Measurements from ENCODE around the gene PRMT9.

The PRMT9 gene

GRCh38 chr4:147683188-147683591 lies 773 bp downstream of the PRMT9 start:
- DNase-seq (ENCODE audit: low read depth, low spot score): no peak
- peak overlapping the region; percentile 65 for H3K27ac ChIP-seq

- no peak overlapping the region for H3K27ac ChIP-seq
- no peak for DNase-seq (ENCODE audit: low read depth, low spot score)
Observed at GRCh38 chr4:147682755-147683154, 1.2 kb downstream of the PRMT9 start.

- no peak overlapping the region for H3K27ac ChIP-seq
- no peak for DNase-seq (ENCODE audit: low read depth, low spot score)
Observed at GRCh38 chr4:147678796-147679549, 5.0 kb downstream of the PRMT9 start.

GRCh38 chr4:147678106-147678505 lies 5.9 kb downstream of the PRMT9 start:
- no peak for DNase-seq (ENCODE audit: low read depth, low spot score)
- no peak overlapping the region for H3K27ac ChIP-seq

GRCh38 chr4:147674496-147674895 lies 9.5 kb downstream of the PRMT9 start:
- no peak overlapping the region for H3K27ac ChIP-seq
- DNase-seq (ENCODE audit: low read depth, low spot score): no peak

- no peak overlapping the region for H3K27ac ChIP-seq
- no peak for DNase-seq (ENCODE audit: low read depth, low spot score)
Observed at GRCh38 chr4:147674073-147674472, 9.9 kb downstream of the PRMT9 start.

GRCh38 chr4:147658501-147658900 lies 25.5 kb downstream of the PRMT9 start:
- DNase-seq (ENCODE audit: low read depth, low spot score): no peak

GRCh38 chr4:147655639-147656038 lies 28.3 kb downstream of the PRMT9 start:
- no peak for DNase-seq (ENCODE audit: low read depth, low spot score)
- H3K27ac ChIP-seq: no peak overlapping the region

More at GRCh38 chr4:147658501-147658900, 25.5 kb downstream of the PRMT9 start:
- no peak overlapping the region for H3K27ac ChIP-seq

- DNase-seq (ENCODE audit: low read depth, low spot score): no peak
- no peak overlapping the region for H3K27ac ChIP-seq
Observed at GRCh38 chr4:147651563-147651962, 32.4 kb downstream of the PRMT9 start.

- H3K27ac ChIP-seq: no peak overlapping the region
- DNase-seq (ENCODE audit: low read depth, low spot score): no peak
Observed at GRCh38 chr4:147648656-147649055, 35.3 kb downstream of the PRMT9 start.

GRCh38 chr4:147645099-147645498 lies 38.9 kb downstream of the PRMT9 start:
- no peak overlapping the region for H3K27ac ChIP-seq
- DNase-seq (ENCODE audit: low read depth, low spot score): no peak

GRCh38 chr4:147644471-147644870 lies 39.5 kb downstream of the PRMT9 start:
- no peak for DNase-seq (ENCODE audit: low read depth, low spot score)
- no peak overlapping the region for H3K27ac ChIP-seq

- DNase-seq (ENCODE audit: low read depth, low spot score): no peak
- H3K27ac ChIP-seq: no peak overlapping the region
Observed at GRCh38 chr4:147643616-147644015, 40.3 kb downstream of the PRMT9 start.

GRCh38 chr4:147640331-147640730 lies 43.6 kb downstream of the PRMT9 start:
- H3K27ac ChIP-seq: no peak overlapping the region
- no peak for DNase-seq (ENCODE audit: low read depth, low spot score)

GRCh38 chr4:147639388-147639787 lies 44.6 kb downstream of the PRMT9 start:
- DNase-seq (ENCODE audit: low read depth, low spot score): no peak
- H3K27ac ChIP-seq: no peak overlapping the region

GRCh38 chr4:147638942-147639341 lies 45.0 kb downstream of the PRMT9 start:
- no peak overlapping the region for H3K27ac ChIP-seq
- DNase-seq (ENCODE audit: low read depth, low spot score): no peak

GRCh38 chr4:147638365-147638764 lies 45.6 kb downstream of the PRMT9 start:
- no peak overlapping the region for H3K27ac ChIP-seq
- no peak for DNase-seq (ENCODE audit: low read depth, low spot score)

- DNase-seq (ENCODE audit: low read depth, low spot score): no peak
- no peak overlapping the region for H3K27ac ChIP-seq
Observed at GRCh38 chr4:147635348-147635747, 48.6 kb downstream of the PRMT9 start.

- no peak overlapping the region for H3K27ac ChIP-seq
- no peak for DNase-seq (ENCODE audit: low read depth, low spot score)
Observed at GRCh38 chr4:147633643-147634042, 50.3 kb downstream of the PRMT9 start.

- H3K27ac ChIP-seq: no peak overlapping the region
- no peak for DNase-seq (ENCODE audit: low read depth, low spot score)
Observed at GRCh38 chr4:147633113-147633512, 50.9 kb downstream of the PRMT9 start.

GRCh38 chr4:147629783-147630730 lies 53.9 kb downstream of the PRMT9 start:
- DNase-seq (ENCODE audit: low read depth, low spot score): no peak

More at GRCh38 chr4:147629783-147630730, 53.9 kb downstream of the PRMT9 start:
- no peak overlapping the region for H3K27ac ChIP-seq

Measured in epithelial cell of prostate (primary cell).